ENCODE measurements around the gene ATP6V0A4.

The ATP6V0A4 gene

DNA sequence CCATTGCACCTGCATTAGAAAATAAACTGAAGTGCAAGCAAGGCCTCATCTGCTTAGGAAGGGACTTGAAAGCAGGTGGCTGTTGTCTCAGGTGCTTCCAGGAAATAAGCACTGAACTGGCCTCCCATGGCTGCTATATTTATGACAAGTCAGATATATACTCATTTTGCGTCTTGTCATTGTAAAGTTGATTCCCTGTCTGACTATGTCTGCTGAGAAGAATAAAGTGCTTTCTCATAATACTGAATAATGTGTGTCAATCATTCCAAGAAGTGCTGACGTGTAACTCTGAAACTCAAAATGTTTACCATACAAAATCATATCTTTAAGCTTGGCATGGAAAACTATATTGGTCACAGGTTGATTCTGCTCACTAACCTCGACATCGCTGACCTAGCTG, 51.9 kb downstream of the ATP6V0A4 start:
- H2AFZ ChIP-seq (ENCODE audit: low read depth): no peak overlapping the region
- no peak overlapping the region for H3K4me2 ChIP-seq
- H3K27me3 ChIP-seq (ENCODE audit: insufficient read depth, low read depth): no peaks in the 10 kb centered on the region
- no peak overlapping the region for H3K27ac ChIP-seq
- H3K4me3 ChIP-seq (IDR thresholded peaks at IDR 0.05; ENCODE audit: insufficient read depth, low read depth, low read length): no peak overlapping the region
- no peaks in the 10 kb centered on the region for H3K79me2 ChIP-seq (ENCODE audit: insufficient read depth, low read depth)
- H3K9ac ChIP-seq: no peak overlapping the region
- H3K4me1 ChIP-seq (ENCODE audit: low read depth, poor library complexity, severe bottlenecking): no peaks in the 10 kb centered on the region
- H4K20me1 ChIP-seq (ENCODE audit: insufficient read depth): no peaks in the 10 kb centered on the region
- no peaks in the 10 kb centered on the region for H3K36me3 ChIP-seq (ENCODE audit: insufficient read depth)
- TF ChIP-seq, protein P1, sequence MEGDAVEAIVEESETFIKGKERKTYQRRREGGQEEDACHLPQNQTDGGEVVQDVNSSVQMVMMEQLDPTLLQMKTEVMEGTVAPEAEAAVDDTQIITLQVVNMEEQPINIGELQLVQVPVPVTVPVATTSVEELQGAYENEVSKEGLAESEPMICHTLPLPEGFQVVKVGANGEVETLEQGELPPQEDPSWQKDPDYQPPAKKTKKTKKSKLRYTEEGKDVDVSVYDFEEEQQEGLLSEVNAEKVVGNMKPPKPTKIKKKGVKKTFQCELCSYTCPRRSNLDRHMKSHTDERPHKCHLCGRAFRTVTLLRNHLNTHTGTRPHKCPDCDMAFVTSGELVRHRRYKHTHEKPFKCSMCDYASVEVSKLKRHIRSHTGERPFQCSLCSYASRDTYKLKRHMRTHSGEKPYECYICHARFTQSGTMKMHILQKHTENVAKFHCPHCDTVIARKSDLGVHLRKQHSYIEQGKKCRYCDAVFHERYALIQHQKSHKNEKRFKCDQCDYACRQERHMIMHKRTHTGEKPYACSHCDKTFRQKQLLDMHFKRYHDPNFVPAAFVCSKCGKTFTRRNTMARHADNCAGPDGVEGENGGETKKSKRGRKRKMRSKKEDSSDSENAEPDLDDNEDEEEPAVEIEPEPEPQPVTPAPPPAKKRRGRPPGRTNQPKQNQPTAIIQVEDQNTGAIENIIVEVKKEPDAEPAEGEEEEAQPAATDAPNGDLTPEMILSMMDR (conservative IDR thresholded peaks at IDR 0.05; ENCODE audit: low read depth, low read length): no peak

GRCh38 chr7:138745189-138745588, 52.8 kb downstream of the ATP6V0A4 start:
- TF ChIP-seq, protein P1 (conservative IDR thresholded peaks at IDR 0.05; ENCODE audit: low read depth, low read length): no peak
- Histone ChIP-seq H2AFZ (ENCODE audit: low read depth) (no peak overlapping the region), H3K4me1 (ENCODE audit: low read depth, poor library complexity, severe bottlenecking) (no peaks in the 10 kb centered on the region), H3K36me3 (ENCODE audit: insufficient read depth) (no peaks in the 10 kb centered on the region), H3K9ac (no peak overlapping the region), H3K27me3 (ENCODE audit: insufficient read depth, low read depth) (no peaks in the 10 kb centered on the region), H3K4me2 (no peak overlapping the region), H3K27ac (no peak overlapping the region), H3K4me3 (IDR thresholded peaks at IDR 0.05; ENCODE audit: insufficient read depth, low read depth, low read length) (no peak overlapping the region), H3K79me2 (ENCODE audit: insufficient read depth, low read depth) (no peaks in the 10 kb centered on the region), H4K20me1 (ENCODE audit: insufficient read depth) (no peaks in the 10 kb centered on the region)

DNA sequence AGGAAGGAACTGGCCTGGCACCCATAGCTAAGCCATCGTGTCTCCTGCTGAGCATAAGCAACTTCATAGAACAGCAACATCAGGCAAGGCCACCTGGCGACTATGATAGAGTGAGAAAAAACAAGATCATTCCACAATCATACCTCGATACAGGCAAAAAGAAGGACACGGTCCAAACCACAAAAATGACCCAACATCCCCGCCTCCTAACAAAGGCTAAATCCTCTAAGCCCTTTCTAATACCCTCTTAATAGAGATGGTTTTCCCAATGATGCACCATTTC, 56.6 kb downstream of the ATP6V0A4 start:
- H3K4me3 ChIP-seq (IDR thresholded peaks at IDR 0.05; ENCODE audit: insufficient read depth, low read depth, low read length): no peak overlapping the region
- H3K4me1 ChIP-seq (ENCODE audit: low read depth, poor library complexity, severe bottlenecking): no peaks in the 10 kb centered on the region
- no peaks in the 10 kb centered on the region for H4K20me1 ChIP-seq (ENCODE audit: insufficient read depth)
- no peaks in the 10 kb centered on the region for H3K79me2 ChIP-seq (ENCODE audit: insufficient read depth, low read depth)
- H3K27me3 ChIP-seq (ENCODE audit: insufficient read depth, low read depth): no peaks in the 10 kb centered on the region
- no peak overlapping the region for H3K4me2 ChIP-seq
- no peak overlapping the region for H3K9ac ChIP-seq
- TF ChIP-seq, protein P1 (conservative IDR thresholded peaks at IDR 0.05; ENCODE audit: low read depth, low read length): no peak
- no peak overlapping the region for H2AFZ ChIP-seq (ENCODE audit: low read depth)
- H3K36me3 ChIP-seq (ENCODE audit: insufficient read depth): no peaks in the 10 kb centered on the region
- no peak overlapping the region for H3K27ac ChIP-seq

DNA sequence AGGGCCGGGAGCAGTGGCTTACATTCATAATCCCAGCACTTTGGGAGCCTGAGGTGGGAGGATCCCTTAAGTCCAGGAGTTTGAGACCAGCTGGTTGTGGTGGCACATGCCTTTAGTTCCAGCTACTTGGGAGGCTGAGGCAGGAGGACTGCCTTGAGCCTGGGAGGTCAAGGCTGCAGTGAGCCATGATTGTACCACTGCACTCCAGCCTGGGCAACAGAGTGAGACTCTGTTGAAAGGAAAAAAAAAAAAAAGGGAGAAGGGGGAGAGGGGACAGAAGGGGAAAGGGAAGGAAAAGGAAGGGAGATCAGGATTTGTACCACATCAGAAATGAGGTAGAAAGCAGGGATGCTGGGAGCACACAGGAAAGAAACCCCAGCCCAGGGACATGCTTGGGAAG, 58.1 kb downstream of the ATP6V0A4 start:
- Histone ChIP-seq H3K9ac (no peak overlapping the region), H3K36me3 (ENCODE audit: insufficient read depth) (no peaks in the 10 kb centered on the region), H4K20me1 (ENCODE audit: insufficient read depth) (no peaks in the 10 kb centered on the region), H3K4me2 (no peak overlapping the region), H3K27ac (no peak overlapping the region), H3K4me1 (ENCODE audit: low read depth, poor library complexity, severe bottlenecking) (no peaks in the 10 kb centered on the region), H2AFZ (ENCODE audit: low read depth) (no peak overlapping the region), H3K27me3 (ENCODE audit: insufficient read depth, low read depth) (no peaks in the 10 kb centered on the region), H3K79me2 (ENCODE audit: insufficient read depth, low read depth) (no peaks in the 10 kb centered on the region), H3K4me3 (IDR thresholded peaks at IDR 0.05; ENCODE audit: insufficient read depth, low read depth, low read length) (no peak overlapping the region)
- TF ChIP-seq, protein P1 (conservative IDR thresholded peaks at IDR 0.05; ENCODE audit: low read depth, low read length): no peak
